Stimulated activated CD8-positive, alpha-beta memory T cell treated with anti-CD3 and anti-CD28 coated beads, Interleukin-7, amount 100 ng/mL, for 48 hours (primary cell): ENCODE results near the gene PYGL.
"Not testable (repeated sequence)": the region's sequence is repeated elsewhere in the genome, so short reads cannot be mapped to it uniquely, and the experiment has no call there.

Experiments
- DNase-seq, 2 donors: peaks; one replicate each; pipeline ENCODE4 v3.0.0-alpha.2; 2020; ENCODE audit warnings: low read depth in 1 of 2; ENCODE audit errors: extremely low read depth in 1 of 2

PYGL gene

GRCh38 chr14:50929506-50929905, 14.8 kb downstream of the PYGL start:
- no peak for DNase-seq

DNA sequence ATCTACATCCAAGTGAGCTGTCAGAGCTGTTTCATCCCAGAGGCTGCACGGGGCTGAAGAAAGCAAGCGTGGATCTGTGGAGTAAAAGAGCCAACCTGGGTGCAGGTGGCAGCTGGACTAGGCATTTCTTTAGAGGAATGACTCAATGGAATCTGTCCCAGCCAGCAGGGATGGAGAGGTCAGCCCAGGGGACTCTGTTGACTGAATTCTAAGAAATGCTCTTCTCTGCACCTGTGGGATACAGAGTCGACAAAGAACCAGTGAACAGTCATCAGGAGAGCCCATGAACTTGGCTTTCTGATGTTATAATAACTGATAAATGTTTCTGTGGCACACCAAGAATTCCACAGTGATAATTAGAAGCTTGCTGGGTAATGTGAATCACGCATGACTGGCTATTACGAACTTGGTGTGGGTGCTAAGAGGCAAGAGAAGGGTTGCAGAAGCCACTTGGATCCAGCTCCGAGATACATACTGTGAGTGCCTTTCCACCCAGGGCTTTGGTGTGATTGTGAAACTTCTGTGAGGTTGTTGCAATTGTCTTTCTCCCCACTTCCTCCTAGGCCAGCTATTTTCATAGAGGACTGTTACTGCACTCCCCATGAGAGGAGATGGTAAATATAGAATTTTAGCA, 16.2 kb downstream of the PYGL start:
- no peak for DNase-seq

GRCh38 chr14:50926851-50927386, 17.4 kb downstream of the PYGL start:
- DNase-seq = no peak

- DNase-seq = no peak
Measured at GRCh38 chr14:50924843-50925242, 19.4 kb downstream of the PYGL start.

DNA sequence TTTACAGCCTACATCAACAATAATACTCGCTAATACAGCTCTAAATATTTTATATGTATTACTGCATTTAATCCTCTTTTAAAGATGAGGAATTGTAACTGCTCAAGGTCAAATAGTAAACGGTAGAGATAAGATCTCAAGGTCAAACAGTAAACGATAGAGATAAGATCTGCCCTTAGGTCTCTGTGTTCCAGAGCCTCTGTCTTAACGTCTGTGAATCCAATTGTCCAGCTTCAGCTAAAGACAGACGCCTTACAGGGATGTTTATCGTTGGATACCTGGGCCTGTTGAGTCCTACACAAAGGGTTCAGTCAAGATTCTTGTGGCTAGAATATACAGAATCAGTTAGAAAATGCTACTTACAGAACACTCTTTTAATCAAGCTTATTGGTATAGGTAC, 20.0 kb downstream of the PYGL start:
- DNase-seq = no peak

DNA sequence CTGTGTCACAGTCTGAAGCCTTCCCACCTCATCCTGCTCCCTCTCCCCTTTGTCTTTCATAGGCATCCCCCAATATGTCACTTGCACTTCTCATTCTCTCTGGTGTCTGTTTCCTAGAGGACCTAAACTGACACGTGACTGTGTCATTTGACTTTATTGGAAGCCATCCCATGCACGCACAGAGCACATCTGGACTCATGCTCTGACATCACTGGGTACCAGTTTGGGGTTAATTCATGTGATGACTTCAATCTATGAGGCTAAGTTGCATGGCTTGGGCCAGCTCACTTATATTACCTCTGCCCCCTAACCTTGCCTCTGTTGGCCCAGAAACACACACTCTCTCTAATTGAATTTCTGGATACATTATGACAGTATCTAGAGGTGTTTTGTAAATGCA, 21.5 kb downstream of the PYGL start:
- no peak for DNase-seq

GRCh38 chr14:50920482-50921230, 23.6 kb downstream of the PYGL start:
- no peak for DNase-seq

DNA sequence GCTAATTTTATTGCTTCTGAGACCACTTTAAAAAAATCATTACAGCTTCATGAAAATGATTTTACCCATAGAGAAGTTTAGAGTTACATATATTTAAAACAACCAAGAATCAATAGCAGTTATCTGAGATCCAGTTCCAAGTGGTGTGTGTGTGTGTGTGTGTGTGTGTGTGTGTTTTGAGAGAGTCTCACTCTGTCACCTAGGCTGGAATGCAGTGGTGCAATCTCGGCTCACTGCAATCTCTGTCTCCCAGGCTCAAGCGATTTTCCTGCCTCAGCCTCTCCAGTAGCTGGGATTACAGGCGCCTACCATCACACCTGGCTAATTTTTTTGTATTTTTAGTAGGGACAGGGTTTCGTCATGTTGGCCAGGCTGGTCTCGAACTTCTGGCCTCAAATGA, 24.8 kb downstream of the PYGL start:
- DNase-seq = not testable (repeated sequence)

- no peak for DNase-seq
Measured at GRCh38 chr14:50917449-50917848, 26.8 kb downstream of the PYGL start.

- DNase-seq = no peak
Measured at GRCh38 chr14:50910495-50911420, 33.5 kb downstream of the PYGL start.

DNA sequence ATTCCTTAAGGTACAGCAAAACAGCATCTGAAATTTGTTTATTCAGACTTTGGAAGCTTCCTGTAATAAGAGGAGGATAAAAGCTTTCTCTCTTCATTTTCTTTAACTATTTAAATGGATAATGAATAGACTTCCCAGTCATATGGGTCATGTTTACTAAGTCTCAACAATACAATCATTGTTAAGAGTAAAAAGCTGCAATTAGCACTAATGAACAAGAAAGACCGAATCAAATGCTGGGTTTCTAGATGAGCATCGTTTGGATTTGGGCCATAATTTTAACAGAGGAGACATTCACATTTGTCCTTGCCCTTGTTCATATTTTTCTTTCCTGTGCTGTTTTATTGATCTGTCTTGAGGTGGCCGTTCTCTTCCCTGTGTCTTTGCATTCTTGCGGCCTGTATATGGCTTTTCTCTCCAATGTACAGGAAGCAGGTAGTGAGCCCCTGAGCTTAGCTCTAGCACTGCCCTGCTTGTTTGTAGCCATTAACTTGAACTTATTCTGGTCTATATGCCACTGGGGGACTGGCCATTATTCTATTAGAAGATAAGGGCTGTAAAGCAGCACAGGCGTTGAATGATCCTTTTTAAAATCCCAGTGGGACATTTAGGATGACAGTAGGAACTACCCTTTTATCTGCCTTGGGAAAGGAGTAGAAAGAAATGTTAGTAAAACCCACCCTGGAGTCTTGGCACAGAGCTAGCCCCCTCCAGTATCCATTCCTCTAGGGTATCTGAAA, 37.8 kb downstream of the PYGL start:
- DNase-seq = no peak

DNA sequence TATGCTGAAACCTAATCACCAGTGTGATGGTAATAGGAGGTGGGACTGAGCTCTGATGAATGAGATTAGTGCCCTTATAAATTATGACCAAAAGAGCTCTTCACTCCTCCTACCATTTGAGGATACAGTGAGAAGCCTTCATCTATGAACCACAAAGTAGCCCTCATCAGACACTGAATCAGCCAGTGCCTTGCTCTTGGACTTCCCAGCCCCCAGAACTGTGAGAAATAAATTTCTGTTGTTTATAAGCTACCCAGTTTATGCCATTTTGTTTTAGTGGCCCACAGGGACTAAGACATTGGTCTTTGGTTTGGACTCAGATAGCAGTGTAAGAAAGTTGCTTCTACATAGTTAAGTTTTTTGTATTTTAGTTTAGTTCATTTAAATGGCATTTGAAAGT, 39.6 kb downstream of the PYGL start:
- DNase-seq = no peak

DNA sequence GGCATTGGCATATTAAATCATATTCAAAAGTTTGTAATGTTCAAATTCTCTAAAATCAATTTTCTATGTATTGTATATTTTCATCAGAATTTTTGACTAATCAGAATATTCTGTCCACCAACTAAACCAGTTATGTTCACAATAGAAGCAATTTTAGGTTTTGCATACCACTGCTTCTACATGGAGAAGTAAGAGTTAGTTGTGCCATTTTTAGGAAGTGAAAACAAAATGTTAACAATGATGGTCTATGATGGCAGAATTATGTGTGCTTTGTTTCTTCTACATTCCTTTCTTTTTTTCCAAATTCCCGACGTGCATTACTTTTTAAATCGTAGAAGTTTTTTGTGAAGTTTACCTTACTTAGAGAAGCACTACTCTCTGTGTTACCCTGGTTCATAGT, 42.9 kb downstream of the PYGL start:
- DNase-seq = no peak

DNA sequence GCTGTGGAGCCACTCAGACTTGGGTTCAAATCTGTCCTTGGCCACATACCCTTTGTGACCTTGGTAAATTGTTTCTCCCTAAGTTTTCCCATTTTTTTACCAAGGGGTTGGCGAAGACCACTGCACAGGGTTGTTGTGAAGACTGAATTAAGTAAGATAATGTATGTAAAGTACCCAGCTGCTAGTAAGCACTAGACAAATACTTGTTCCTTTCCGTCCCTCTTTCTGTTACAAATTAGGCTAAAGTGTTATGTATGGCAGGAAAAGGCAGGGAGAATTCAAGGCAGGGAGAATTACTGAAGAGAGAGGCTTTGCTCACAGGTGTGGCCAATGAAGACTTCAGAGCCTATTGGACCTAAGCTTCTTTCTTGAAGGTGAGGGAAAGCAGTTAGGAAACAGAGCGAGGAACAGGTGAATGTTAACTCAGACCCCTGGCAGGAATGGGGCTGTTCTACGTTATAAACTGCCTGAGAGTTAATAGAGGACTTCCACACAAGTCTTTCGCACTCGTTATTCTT, 46.6 kb downstream of the PYGL start:
- no peak for DNase-seq

DNA sequence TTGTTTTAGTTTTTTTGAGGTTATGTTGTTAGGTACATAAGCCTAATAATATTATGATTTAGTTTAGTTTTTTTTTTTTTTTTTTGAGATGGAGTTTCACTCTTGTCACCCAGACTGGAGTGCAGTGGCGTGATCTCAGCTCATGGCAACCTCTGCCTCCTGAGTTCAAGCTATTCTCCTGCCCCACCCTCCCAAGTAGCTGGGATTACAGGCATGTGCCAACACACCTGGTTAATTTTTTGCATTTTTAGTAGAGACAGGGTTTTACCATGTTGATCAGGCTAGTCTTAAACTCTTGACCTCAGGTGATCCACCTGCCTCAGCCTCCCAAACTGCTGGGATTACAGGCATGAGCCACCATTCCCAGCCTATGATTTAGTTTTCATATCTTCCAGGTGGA, 47.3 kb downstream of the PYGL start:
- not testable (repeated sequence) for DNase-seq

GRCh38 chr14:50896421-50896820, 47.9 kb downstream of the PYGL start:
- not testable (repeated sequence) for DNase-seq

DNA sequence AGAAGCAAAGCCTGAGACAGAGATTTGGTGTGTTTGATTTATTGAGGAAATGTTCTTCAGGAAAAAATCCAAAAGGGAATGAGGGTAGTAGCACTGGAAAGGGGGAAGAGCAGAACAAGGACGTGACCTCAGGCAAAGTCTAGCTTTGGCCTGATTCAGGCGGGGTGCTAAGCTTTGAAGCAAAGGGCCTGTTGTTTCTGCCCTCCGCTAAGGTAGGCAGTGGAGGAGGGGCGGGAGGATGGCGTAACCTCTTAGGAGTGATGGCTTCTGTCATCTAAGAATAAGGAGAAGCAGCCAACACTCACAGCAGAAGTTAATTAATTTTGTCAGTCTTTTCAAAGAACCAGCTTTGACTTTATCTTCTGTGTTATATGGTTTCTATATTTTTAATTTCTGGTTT, 52.0 kb downstream of the PYGL start:
- no peak for DNase-seq

DNA sequence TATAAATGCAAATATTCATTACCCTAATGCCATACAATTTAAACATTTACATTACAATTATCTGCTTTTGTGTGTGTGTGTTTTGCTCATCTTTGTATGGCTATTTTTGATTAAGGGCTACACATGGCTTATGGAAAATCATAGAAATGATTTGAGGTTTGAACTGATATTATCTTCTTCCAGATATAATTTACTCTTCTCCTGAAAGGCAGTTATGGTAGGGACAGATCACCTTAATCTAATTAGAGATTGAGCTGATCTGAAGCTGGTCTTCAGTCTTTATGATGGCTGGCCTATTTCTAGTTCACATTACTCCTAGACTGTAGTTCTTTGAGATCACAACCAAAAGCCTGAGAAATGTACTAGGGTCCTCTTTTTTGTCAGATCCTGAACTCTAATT, 56.8 kb downstream of the PYGL start:
- no peak for DNase-seq

GRCh38 chr14:50883827-50884197, 60.5 kb downstream of the PYGL start:
- DNase-seq = no peak
